Left lung (tissue), 10 donors: ENCODE results near the gene STYXL1. TPM values are rescaled to one million over a fixed set of nuclear protein-coding genes. Genes with fewer than 3 reads are reported as not detected.

ENCODE experiments used
- ATAC-seq: fragments of 200-7000 bp; cut with Tn5 transposase; one replicate; pipeline ENCODE4 v1.9.1; 2020; ENCODE audit warnings: moderate library complexity
- DNase-seq, 4 donors: peaks; one replicate each; pipeline ENCODE4 v3.0.0-alpha.2; 2013 to 2020
- H3K27ac ChIP-seq, 2 donors: fragments of 200-600 bp; sonication (generic) in 1 of 2; one replicate each; pipeline versions ENCODE4 v1.5.0 to v1.8.0; 2020 to 2021
- H3K27me3 ChIP-seq, 2 donors: fragments of 200-600 bp; sonication (generic) in 1 of 2; one replicate each; pipeline versions ENCODE4 v1.5.0 to v1.8.0; 2020 to 2021
- H3K36me3 ChIP-seq, 2 donors: fragments of 200-600 bp; sonication (generic) in 1 of 2; one replicate each; pipeline versions ENCODE4 v1.5.0 to v1.8.0; 2020 to 2021
- H3K4me1 ChIP-seq, 2 donors: fragments of 200-600 bp; one replicate each; pipeline ENCODE4 v1.8.0; 2021
- H3K4me3 ChIP-seq, 2 donors: fragments of 200-600 bp; sonication (generic) in 1 of 2; one replicate each; pipeline versions ENCODE4 v1.5.0 to v1.8.0; 2020 to 2021; ENCODE audit warnings: mild to moderate bottlenecking in 1 of 2
- H3K9me3 ChIP-seq, 2 donors: fragments of 200-600 bp; sonication (generic) in 1 of 2; one replicate each; pipeline versions ENCODE4 v1.5.0 to v1.8.0; 2020 to 2021
- CTCF ChIP-seq, 2 donors: fragments of 200-600 bp; sonication (generic) in 1 of 2; IDR thresholded peaks; one replicate each; pipeline versions ENCODE4 v1.5.0 to v1.8.0; 2021; ENCODE audit warnings: antibody characterized with exemption in 2 of 2
- intact Hi-C, 2 donors: fragments of 100-400 bp; cut with DNase I; formaldehyde crosslinking; loops; one replicate each; pipeline versions ENCODE4 v1.11.2 to v1.14.2; 2022
- polyA plus RNA-seq, 6 donors: library from polyadenylated mRNA; unstranded; fragments of 120-200 nt; gene quantifications; one replicate each; pipeline ENCODE4 v1.2.1, GENCODE V29; 2013; ENCODE audit not compliant: insufficient read length in 6 of 6
- total RNA-seq, 2 donors: library from RNA; stranded (reverse); fragmentation: NEBNext Ultra II Directional; extraction: Animal tissue kit (Norgen Biotek cat#: 25700); gene quantifications; one replicate each; pipeline ENCODE4 v1.2.1, GENCODE V29; 2021
- donor health status: DM: no; HTN: yes; CAD: no.
- donor health status: DM: no; HTN: no; CAD: no.

The STYXL1 gene
- total and polyA plus RNA-seq, 8 donors, result 32.4 to 49.5 (median 37.7) TPM

- Histone ChIP-seq H3K27me3 (no peaks in the 10 kb centered on the region), H3K4me3 (no peak overlapping the region), H3K36me3 (peaks cover 0 to 64% of the 10 kb centered on the region in 2 donors), H3K4me1 (peaks cover 20 to 60% of the 10 kb centered on the region in 2 donors), H3K9me3 (no peaks in the 10 kb centered on the region), H3K27ac (peak overlapping the region in 1 of 2 donors; percentile 41)
- intact Hi-C loops, result no loop called here
- DNase-seq, result no peak
- ATAC-seq, result no peak
- no peak for TF ChIP-seq CTCF (IDR thresholded peaks at IDR 0.05)
These were observed 77.9 kb downstream of the STYXL1 start for GRCh38 chr7:75969704-75970498.

DNA sequence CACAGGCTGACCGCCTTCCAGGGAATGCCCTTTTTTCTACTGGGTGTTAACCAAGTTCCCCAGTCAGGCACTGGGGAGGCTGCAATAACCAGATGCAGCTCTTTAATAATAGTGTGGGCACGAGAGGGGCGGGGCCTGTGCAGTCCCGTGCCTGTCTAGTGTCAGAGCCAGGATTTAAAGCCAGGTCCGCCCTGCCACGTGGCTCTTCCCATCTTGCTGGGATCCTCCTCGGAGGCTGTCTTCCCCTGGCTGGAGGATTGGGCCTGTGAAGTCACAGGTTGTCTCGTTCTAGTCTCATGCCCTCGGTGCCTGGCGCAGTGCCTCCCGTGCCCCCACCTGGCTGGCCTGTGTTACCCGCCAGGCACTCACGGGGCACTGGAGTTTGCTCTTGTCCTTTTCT lies 78.6 kb downstream of the STYXL1 start:
- intact Hi-C loops, result no loop called here
- ATAC-seq (no peak), DNase-seq (no peak)
- Histone ChIP-seq H3K27me3 (no peaks in the 10 kb centered on the region), H3K36me3 (peaks cover 0 to 62% of the 10 kb centered on the region in 2 donors), H3K4me1 (peaks cover 20 to 60% of the 10 kb centered on the region in 2 donors), H3K4me3 (no peak overlapping the region), H3K9me3 (no peaks in the 10 kb centered on the region), H3K27ac (peak overlapping the region in 1 of 2 donors; percentile 41)
- TF ChIP-seq CTCF (IDR thresholded peaks at IDR 0.05), result no peak

DNA sequence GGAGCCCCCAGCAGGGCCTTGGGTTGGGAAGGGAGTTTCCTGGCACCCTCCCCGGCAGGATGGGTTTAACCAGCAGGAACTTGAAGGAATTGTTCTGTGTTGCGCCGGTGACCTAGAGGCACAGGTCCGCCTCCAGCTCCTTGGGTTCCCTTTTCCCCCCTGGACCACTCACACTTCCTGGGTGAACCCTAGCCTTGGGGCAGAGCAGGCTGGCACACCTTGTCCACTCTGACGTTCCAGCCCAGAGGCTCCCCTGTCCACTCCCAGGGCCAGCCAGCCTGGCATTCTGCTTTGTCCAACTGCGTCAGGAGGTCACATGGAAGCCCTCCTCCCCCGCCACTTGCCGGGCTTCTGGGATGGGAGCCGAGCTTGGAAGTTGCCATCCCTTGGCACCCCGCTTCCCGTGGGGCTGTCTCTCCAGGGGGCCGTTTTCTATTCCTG lies 79.2 kb downstream of the STYXL1 start:
- no peak for DNase-seq
- Histone ChIP-seq H3K27me3 (no peaks in the 10 kb centered on the region), H3K4me1 (peaks cover 20 to 60% of the 10 kb centered on the region in 2 donors), H3K27ac (peak overlapping the region in 1 of 2 donors; percentile 71), H3K4me3 (no peak overlapping the region), H3K36me3 (peaks cover 0 to 62% of the 10 kb centered on the region in 2 donors), H3K9me3 (no peaks in the 10 kb centered on the region)
- TF ChIP-seq CTCF (IDR thresholded peaks at IDR 0.05), result no peak
- no peak for ATAC-seq
- intact Hi-C loops, result no loop called here

DNA sequence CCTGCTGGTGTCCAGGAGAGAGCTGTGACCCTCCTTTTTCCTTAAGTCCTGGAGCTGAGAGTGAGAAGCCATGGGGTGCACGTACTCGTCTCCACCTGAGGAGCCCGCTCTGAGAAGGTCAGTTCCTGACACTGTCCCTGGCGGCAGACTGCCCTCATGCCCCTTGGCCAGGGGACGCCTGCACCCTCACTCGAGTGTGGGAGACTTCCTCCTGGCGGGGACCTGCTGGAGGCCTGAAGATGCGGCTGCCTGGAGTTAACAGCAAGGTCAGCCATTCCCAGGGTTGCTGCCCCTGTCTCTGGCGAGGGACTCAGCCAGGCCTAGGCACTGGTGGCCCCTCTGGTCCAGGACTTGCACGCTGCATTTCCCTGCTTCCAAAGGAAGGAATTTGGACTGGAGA lies 79.8 kb downstream of the STYXL1 start:
- no peak overlapping the region for H3K4me3 ChIP-seq
- intact Hi-C loops, result no loop called here

More for the DNA sequence above, 79.8 kb downstream of the STYXL1 start:
- ATAC-seq (no peak), DNase-seq (no peak)
- H3K27ac ChIP-seq, result peak overlapping the region in 1 of 2 donors; percentile 71
- H3K4me1 ChIP-seq, result peaks cover 20 to 61% of the 10 kb centered on the region in 2 donors
- no peaks in the 10 kb centered on the region for H3K9me3 ChIP-seq
- H3K36me3 ChIP-seq, result peaks cover 0 to 59% of the 10 kb centered on the region in 2 donors
- no peak for TF ChIP-seq CTCF (IDR thresholded peaks at IDR 0.05)
- H3K27me3 ChIP-seq, result no peaks in the 10 kb centered on the region
